NCI-H748 treated with DMSO at 0.1 percent for 48 hours (cell line): ENCODE measurements around the gene FAHD2B.
"Not testable (repeated sequence)": the region's sequence is repeated elsewhere in the genome, so short reads cannot be mapped to it uniquely, and the experiment has no call there.

Source experiments
- DNase-seq: peaks from one replicate; lab custom pipeline; 2025; lab: John Stamatoyannopoulos, UW

The FAHD2B gene, protein sequence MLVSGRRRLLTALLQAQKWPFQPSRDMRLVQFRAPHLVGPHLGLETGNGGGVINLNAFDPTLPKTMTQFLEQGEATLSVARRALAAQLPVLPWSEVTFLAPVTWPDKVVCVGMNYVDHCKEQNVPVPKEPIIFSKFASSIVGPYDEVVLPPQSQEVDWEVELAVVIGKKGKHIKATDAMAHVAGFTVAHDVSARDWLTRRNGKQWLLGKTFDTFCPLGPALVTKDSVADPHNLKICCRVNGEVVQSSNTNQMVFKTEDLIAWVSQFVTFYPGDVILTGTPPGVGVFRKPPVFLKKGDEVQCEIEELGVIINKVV

DNA sequence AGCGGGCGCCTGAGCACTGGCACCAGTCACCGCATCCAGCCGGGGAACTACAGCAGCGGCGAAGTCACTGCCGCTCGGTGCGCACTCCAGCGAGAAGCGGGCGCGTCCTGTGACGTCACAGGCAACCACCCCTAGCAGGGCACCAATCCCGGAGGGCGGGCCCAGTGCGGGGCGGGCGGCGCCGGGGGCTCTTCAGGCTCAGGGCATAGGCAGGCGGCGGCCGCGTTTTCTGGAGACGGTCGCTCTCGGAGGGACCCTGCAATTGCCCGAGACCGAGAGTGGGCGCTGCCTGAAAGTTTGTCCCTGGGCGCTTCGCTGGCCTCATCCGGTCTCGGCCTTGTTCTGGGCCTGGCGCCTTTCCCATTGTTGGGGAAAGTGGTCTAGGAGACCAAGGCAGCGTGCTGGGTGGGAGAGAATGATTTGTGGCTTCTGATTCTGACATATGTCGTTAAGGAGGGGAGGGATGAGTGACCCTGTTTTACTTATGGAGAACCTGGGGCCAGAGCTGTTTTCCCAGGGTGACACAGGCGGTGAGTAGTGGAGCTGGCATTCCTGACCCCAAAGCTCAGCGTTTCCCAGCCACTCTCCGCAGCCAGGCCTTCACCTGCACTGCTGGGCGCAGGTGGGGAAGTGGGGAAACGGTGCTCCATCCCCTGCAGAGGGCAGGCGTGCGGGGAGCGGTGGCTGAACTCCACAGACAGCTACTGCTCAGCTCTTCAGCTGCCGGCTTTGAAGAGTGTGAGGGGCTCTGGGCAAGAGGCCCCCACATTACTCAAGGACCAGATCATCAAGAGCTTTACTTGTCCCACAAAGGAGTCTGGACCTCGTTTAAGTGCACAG lies at the start of gene FAHD2B:
TSS of gene FAHD2B (minus strand) at position 111 of the 840 bp plus-strand sequence. CDS start 3,176 bp downstream, outside the sequence.
- DNase-seq: not testable (repeated sequence)

GRCh38 chr2:97144016-97144415 lies 49.3 kb upstream of the FAHD2B start:
- not testable (repeated sequence) for DNase-seq

DNA sequence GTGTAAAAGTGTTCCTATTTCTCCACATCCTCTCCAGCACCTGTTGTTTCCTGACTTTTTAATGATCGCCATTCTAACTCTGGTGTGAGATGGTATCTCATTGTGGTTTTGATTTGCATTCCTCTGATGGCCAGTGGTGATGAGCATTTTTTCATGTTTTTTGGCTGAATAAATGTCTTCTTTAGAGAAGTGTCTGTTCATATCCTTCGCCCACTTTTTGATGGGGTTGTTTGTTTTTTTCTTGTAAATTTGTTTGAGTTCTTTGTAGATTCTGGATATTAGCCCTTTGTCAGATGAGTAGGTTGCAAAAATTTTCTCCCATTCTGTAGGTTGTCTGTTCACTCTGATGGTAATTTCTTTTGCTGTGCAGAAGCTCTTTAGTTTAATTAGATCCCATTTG lies 34.4 kb upstream of the FAHD2B start:
- DNase-seq: not testable (repeated sequence)

DNA sequence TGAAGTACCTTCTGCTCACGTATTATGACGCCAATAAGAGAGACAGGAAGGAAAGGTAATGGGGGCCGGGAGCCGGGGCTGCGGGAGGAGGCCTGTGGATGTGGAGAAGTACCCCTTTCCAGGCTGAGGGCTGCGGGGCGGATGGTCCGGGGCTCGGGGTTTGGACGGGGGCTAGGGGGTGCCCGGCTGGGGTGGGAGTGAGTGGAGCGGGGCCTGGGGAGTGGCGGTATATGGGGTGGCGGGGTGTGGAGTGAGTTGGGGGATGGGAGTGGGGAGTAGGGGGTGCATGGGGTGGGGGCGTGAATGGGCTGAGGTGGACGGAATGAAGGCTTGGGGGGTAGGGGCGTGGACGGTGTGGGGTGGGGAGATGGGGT lies 19.2 kb upstream of the FAHD2B start:
- DNase-seq: not testable (repeated sequence)

GRCh38 chr2:97113050-97113881 lies 18.6 kb upstream of the FAHD2B start, which contains the start of gene ANKRD36:
ANKRD36 (plus strand) TSS chr2:97113153; CDS start chr2:97113740, 587 bp downstream.
- DNase-seq: not testable (repeated sequence)

DNA sequence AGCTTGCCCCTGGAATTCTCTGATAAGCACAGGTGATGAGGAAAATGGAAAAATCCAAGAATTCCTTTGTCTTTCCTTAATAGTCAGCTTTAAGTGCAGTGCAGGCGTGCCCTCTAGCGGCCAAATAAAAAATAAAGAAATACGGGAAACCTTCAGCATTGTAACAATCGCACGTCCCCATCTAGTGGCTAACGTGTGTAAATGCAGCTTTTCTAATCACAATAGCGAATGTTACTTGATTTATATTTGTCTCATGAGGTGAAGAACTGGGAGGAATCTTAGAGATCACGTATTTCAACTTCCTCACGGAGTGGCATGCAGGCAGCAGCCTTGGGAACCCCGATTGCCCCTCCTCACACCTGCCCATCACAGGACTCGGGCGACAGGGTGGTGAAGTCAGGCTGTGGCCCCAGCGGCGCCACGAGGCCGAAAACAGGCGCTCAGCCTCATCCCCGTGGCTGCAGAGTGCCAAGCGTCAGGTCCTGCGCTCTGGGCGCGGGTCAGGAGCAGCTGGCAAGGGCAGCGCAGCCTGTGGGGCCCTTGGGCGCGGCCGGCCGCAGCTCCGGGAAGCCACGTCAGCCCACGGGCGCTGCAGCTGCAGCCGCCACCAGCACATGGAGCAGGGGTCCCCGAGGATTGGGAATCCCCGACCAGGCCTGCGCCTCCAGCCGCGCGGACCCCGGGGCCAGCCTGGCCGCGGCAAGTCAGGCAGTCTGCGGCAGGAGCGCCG lies 17.8 kb upstream of the FAHD2B start:
- not testable (repeated sequence) for DNase-seq

DNA sequence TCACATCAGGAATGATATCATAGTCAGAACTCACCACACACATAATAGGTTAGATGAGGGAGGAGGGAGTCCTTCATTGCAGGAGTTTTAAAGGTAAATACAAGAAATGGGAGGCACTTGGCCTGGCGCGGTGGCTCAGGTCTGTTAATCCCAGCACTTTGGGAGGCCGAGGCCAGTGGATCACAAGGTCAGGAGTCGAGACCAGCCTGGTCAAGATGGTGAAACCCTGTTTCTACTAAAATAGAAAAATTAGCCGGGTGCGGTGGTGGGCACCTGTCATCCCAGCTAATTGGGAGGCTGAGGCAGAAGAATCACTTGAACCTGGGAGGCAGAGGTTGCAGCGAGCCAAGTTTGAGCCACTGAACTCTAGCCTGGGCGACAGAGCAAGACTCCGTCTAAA lies 16.6 kb upstream of the FAHD2B start:
- DNase-seq: not testable (repeated sequence)

DNA sequence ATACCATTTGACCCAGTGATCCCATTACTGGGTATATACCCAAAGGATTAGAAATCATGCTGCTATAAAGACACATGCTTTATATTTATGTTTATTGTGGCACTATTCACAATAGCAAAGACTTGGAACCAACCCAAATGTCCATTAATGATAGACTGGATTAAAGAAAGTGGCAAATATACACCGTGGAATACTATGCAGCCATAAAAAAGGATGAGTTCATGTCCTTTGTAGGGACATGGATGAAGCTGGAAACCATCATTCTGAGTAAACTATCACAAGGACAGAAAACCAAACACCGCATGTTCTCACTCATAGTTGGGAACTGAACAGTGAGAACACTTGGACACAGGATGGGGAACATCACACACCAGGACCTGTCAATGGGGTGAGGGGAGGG lies 12.2 kb upstream of the FAHD2B start:
- not testable (repeated sequence) for DNase-seq

- not testable (repeated sequence) for DNase-seq
Observed at GRCh38 chr2:97098786-97099372, 4.2 kb upstream of the FAHD2B start.

- no peak for DNase-seq
Observed at GRCh38 chr2:97095661-97096060, 979 bp upstream of the FAHD2B start.

GRCh38 chr2:97093983-97094771 lies 505 bp downstream of the FAHD2B start:
- DNase-seq: not testable (repeated sequence)

DNA sequence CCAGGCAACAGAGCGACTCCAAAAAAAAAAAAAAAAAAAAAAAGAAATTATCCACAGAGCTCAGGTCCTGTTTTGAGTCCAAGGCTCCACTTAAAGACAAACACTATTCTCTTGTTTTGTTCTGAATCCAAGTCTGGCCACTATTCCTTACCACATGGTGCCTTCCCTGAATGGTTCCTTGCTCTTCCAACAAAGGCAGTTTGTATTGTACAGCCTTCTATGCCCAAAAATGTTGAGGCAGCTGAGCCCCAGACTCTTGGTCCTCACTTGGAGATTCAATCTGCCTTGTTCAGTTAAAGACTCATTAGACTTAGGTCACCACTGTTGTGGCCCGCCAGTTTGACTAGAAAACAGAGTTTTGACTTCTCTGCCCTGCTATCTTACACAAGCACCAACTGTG lies 1.7 kb downstream of the FAHD2B start:
- DNase-seq: not testable (repeated sequence)

DNA sequence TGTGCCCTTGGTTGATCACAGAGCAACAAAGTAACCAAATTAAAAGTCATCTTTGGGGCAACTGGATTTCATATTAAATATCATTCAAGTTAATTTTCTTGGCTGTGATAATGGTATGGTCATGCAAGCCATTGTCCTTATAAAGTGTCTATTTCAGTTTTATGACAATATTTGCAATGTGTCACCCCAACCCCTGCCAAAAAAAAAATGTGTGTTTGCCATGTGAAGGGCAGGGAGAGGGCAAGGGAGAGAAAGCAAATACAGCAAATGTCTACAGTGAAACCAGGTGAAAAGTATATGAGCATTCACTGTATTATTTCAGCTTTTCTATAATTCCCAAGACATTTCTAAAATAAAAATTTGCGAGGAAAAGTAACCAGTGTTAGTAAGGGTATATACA lies 6.0 kb downstream of the FAHD2B start:
- DNase-seq: not testable (repeated sequence)

DNA sequence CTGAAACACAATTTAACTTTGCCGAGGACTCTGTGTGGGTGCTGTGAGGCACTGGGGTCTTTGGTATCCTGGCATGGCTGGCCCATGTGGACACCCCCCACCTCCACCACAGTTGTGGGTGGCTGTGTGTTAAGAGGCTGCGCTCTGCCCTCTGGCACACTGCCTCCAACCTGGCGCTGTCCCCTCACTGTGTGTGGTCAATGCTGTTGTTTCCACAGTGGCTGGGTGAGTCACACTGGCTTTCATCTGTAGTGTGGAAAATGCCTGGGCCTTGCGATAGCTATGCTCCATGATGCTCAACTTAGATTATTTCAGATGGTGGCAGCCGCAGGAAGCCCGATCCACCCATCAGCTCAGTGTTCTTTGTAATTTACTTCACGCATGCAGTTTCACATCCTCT lies 9.6 kb downstream of the FAHD2B start:
- not testable (repeated sequence) for DNase-seq

DNA sequence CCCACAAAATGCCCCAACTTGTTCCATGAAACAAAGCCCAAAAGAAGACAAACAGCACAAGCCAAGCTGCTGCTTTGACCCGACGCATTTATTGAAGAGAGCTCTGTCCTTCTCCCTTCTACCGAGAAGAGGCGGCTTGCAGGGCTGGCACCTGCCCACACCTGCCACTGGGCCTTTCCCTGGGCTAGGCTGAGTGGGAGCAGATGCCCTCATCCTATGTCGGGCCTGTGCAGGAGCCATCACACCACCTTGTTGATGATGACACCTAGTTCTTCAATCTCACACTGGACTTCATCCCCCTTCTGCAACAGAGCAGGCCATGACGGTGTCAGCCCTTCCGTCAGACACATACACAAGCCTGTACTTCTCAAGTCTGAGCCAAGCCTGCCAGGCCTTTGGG lies 11.2 kb downstream of the FAHD2B start:
- not testable (repeated sequence) for DNase-seq

- DNase-seq: not testable (repeated sequence)
Observed at GRCh38 chr2:97082206-97082605, 12.5 kb downstream of the FAHD2B start.

DNA sequence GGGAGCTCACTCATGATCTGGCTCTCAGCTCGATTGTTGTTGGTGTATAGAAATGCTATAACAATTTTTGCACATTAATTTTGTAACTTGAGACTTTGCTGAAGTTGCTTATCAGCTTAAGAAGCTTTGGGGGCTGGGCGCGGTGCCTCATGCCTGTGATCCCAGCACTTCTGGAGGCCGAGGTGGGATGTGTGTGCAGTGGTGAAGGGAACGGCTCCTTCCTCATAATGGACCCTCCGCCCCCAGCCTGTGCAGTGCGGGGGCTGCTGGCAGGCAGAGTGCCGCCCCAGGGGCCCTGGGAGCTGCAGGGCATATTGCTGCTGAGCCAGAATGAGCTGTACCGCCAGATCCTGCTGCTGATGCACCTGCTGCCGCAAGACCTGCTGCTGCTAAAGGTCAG lies 13.8 kb downstream of the FAHD2B start:
- DNase-seq: not testable (repeated sequence)

- DNase-seq: not testable (repeated sequence)
Observed at GRCh38 chr2:97077213-97077612, 17.5 kb downstream of the FAHD2B start.

DNA sequence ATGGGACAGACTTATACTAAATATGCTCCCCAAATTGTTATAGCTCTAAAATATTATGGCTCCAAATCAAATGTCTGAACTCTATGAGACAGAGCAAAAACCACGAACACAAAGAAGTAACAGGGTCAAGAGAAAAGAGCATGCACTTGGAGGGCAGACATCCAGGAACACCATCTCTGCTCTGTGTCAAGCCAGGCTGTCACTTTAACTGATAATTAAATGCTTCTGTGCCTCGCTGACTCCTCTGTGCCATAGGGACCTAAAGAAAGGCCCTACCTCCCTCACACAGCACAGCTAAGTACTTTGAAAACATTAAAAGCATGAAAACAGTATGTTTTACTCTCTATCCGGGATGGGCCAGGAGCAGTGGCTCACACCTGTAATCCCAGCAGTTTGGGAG lies 23.8 kb downstream of the FAHD2B start:
- not testable (repeated sequence) for DNase-seq

DNA sequence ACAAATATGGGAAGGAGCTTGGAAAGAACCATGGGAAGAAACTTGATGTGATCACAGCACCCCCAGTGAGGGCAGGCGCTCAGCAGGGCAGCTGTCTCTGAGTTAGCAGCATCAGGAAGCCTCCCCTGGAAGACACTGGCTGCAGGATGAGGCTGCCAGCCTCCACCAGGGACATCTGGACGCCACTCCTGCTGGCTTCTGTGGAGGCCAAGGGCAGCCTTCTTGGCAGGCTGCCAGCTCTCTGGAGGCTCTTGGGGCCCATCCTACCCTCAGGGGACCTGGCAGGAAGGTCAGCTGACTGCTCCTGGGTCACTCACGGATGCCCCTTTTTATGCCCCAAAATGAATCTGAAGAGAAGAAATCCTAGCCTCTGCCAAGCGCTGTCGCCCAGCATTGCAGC lies 26.0 kb downstream of the FAHD2B start:
- DNase-seq: not testable (repeated sequence)
